Astrocyte (in vitro differentiated cells and primary cell): ENCODE measurements around the gene WASF2.

ENCODE experiments used
- EZH2 ChIP-seq: IDR thresholded peaks from 2 replicates; pipeline ENCODE4 v1.6.1; 2012; ENCODE audit warnings: mild to moderate bottlenecking, low read length, inconsistent platforms; ENCODE audit not compliant: insufficient read depth
- TF ChIP-seq, protein P1 (sequence below): IDR thresholded peaks from 2 replicates; pipeline ENCODE4 v1.5.1; 2011; ENCODE audit warnings: low read depth, mild to moderate bottlenecking, inconsistent platforms, low read length, moderate library complexity; ENCODE audit not compliant: insufficient read depth

DNA sequence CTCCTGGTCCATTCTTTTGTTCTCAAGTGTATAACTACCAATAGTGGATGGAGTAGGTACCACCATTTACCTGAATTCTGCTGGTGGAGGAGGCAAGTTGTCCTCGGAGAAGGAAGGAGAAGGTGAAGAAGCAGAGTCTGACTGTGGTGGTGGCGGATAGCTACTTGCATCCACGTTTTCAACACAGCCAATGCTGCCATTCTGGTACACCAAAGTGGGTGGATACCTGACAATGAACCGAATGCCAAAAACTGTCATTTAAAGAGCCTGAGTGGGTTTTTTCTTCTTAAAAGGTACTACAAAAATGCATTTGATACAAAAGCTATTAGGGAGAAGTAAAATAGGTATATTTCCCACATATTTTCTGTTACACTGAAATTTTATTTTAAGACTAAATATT, 77.5 kb downstream of the WASF2 start:
- TF ChIP-seq, protein P1, sequence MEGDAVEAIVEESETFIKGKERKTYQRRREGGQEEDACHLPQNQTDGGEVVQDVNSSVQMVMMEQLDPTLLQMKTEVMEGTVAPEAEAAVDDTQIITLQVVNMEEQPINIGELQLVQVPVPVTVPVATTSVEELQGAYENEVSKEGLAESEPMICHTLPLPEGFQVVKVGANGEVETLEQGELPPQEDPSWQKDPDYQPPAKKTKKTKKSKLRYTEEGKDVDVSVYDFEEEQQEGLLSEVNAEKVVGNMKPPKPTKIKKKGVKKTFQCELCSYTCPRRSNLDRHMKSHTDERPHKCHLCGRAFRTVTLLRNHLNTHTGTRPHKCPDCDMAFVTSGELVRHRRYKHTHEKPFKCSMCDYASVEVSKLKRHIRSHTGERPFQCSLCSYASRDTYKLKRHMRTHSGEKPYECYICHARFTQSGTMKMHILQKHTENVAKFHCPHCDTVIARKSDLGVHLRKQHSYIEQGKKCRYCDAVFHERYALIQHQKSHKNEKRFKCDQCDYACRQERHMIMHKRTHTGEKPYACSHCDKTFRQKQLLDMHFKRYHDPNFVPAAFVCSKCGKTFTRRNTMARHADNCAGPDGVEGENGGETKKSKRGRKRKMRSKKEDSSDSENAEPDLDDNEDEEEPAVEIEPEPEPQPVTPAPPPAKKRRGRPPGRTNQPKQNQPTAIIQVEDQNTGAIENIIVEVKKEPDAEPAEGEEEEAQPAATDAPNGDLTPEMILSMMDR: no peak
- TF ChIP-seq EZH2: no peak
